HEK293 (cell line): ENCODE data around the gene SLC5A1.

Experiments
- MEIS1 ChIP-seq: sonication (generic); formaldehyde crosslinking; IDR thresholded peaks from 2 replicates; pipeline ENCODE4 v1.8.1; 2022; ENCODE audit warnings: missing genetic modification reagents, mild to moderate bottlenecking, borderline replicate concordance
- ZFP3 ChIP-seq: fragments of 450-650 bp; formaldehyde crosslinking; IDR thresholded peaks from 2 replicates; pipeline ENCODE4 v1.5.1; 2016; ENCODE audit warnings: low read depth, missing biosample characterization, missing genetic modification characterization
- ZNF792 ChIP-seq: fragments of 450-650 bp; formaldehyde crosslinking; IDR thresholded peaks from 2 replicates; pipeline ENCODE4 v1.5.1; 2016; ENCODE audit warnings: missing biosample characterization, missing genetic modification characterization
- ZNF830 ChIP-seq: fragments of 450-650 bp; IDR thresholded peaks from 2 replicates; pipeline ENCODE4 v1.5.0; 2018; ENCODE audit warnings: missing biosample characterization, missing genetic modification characterization, low read depth, mild to moderate bottlenecking, moderate library complexity
- TF ChIP-seq, protein P1 (sequence below): fragments of 450-650 bp; formaldehyde crosslinking; IDR thresholded peaks from 2 replicates; pipeline ENCODE4 v1.5.1; 2016; ENCODE audit warnings: missing biosample characterization, missing genetic modification characterization

DNA sequence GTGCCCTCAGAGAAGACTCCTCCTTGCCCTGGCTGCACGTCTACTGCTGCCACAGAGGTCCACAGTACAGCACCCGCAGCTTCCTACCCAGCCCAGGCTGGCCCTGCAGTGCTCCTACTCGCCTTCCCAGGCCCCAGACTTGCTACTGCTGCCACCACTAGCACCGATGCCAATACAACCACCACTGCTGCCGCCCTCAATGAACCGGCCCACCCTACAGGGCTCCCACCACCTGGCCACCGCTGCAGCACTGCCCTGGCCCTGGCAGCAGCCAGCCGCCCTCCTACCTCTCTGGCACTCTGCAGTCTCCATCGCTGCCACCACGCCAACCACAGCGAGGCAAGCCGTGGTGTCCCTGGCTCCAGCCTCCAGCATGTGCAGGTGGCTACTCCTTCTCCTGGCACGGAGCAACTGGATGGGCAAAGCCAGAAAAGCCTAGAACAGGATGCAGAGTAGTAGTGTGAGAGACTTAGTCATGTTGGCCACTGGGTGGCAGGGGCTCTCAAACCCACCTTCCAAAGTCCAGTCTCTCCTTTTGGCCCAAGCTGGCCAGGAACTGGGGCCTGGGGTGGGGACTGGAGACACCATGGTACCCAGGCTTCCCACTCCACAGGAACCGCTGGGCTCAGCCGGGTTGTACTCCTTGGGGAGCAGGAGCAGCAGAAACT lies 76.6 kb downstream of the SLC5A1 start:
- TF ChIP-seq ZNF792 (tag by site-specific recombination) (no peak), ZNF830 (tag by site-specific recombination) (no peak), ZFP3 (tag by site-specific recombination) (no peak), MEIS1 (CRISPR knock-in tag) (no peak)
- TF ChIP-seq, protein P1, sequence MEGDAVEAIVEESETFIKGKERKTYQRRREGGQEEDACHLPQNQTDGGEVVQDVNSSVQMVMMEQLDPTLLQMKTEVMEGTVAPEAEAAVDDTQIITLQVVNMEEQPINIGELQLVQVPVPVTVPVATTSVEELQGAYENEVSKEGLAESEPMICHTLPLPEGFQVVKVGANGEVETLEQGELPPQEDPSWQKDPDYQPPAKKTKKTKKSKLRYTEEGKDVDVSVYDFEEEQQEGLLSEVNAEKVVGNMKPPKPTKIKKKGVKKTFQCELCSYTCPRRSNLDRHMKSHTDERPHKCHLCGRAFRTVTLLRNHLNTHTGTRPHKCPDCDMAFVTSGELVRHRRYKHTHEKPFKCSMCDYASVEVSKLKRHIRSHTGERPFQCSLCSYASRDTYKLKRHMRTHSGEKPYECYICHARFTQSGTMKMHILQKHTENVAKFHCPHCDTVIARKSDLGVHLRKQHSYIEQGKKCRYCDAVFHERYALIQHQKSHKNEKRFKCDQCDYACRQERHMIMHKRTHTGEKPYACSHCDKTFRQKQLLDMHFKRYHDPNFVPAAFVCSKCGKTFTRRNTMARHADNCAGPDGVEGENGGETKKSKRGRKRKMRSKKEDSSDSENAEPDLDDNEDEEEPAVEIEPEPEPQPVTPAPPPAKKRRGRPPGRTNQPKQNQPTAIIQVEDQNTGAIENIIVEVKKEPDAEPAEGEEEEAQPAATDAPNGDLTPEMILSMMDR (tag by site-specific recombination) = no peak
